ENCODE results near the gene BUB1B. TPM values are rescaled to one million over a fixed set of nuclear protein-coding genes. Genes with fewer than 3 reads are reported as not detected.

The BUB1B gene
- total RNA-seq, 1 experiment from 2014 or later = 192 TPM

GRCh38 chr15:40240619-40241221, 79.9 kb downstream of the BUB1B start:
- TF ChIP-seq ZNF532 (CRISPR knock-in tag; IDR thresholded peaks at IDR 0.05; ENCODE audit: borderline replicate concordance) (no peak), JUN (CRISPR knock-in tag; IDR thresholded peaks at IDR 0.05) (no peak), CDX4 (CRISPR knock-in tag; IDR thresholded peaks at IDR 0.05; ENCODE audit: borderline replicate concordance) (no peak), E2F1 (CRISPR knock-in tag; IDR thresholded peaks at IDR 0.05) (no peak), STAT6 (CRISPR knock-in tag; conservative IDR thresholded peaks at IDR 0.05; ENCODE audit: low read depth) (no peak), ATF3 (CRISPR knock-in tag; conservative IDR thresholded peaks at IDR 0.05) (no peak), ZNF317 (CRISPR knock-in tag; IDR thresholded peaks at IDR 0.05; ENCODE audit: borderline replicate concordance, low read depth) (no peak), ARID4B (CRISPR knock-in tag; IDR thresholded peaks at IDR 0.05; ENCODE audit: borderline replicate concordance) (no peak), ZNF396 (CRISPR knock-in tag; IDR thresholded peaks at IDR 0.05; ENCODE audit: borderline replicate concordance) (no peak), TP53 (CRISPR knock-in tag; IDR thresholded peaks at IDR 0.05) (no peak), ESRRA (CRISPR knock-in tag; IDR thresholded peaks at IDR 0.05; ENCODE audit: borderline replicate concordance) (no peak)
- ChIA-PET CTCF (interaction anchor here (1.2 to 7.6 kb wide), 7 partner anchors 12 to 97 kb away, joined by 3 to 153 read pairs (median 23); no protein-coding TSS in a partner anchor), POLR2A (interaction anchor here (1.2 to 1.7 kb wide), 2 partner anchors 34 to 189 kb away, joined by 3 read pairs; no protein-coding TSS in a partner anchor)
- DNase-seq (ENCODE audit: low spot score) (no peak), ATAC-seq (no peak)
- Mint-ChIP-seq H3K4me1 (peaks cover 22% of the 10 kb centered on the region), H3K4me3 (no peak overlapping the region), H3K27me3 (ENCODE audit: low read depth) (no peaks in the 10 kb centered on the region), H3K36me3 (no peaks in the 10 kb centered on the region), H3K27ac (no peak overlapping the region), H3K9me3 (no peaks in the 10 kb centered on the region)

Measured in WTC11 (cell line).